ENCODE results near the gene HS3ST5. TPM values are rescaled to one million over a fixed set of nuclear protein-coding genes. Genes with fewer than 3 reads are reported as not detected.

HS3ST5 gene
- total RNA-seq, 1 experiment from 2014 or later, result not detected

GRCh38 chr6:114291428-114291827 is 51.4 kb downstream of the HS3ST5 start:
- CTCF ChIA-PET, result interaction anchor here (1.4 kb wide), 1 partner anchor 13 kb away, joined by 5 read pairs; no protein-coding TSS in a partner anchor

More at GRCh38 chr6:114291428-114291827, 51.4 kb downstream of the HS3ST5 start:
- H3K27me3 ChIP-seq (ENCODE audit: insufficient read depth, low read length), result peaks cover 28% of the 10 kb centered on the region
- H3K9ac ChIP-seq (ENCODE audit: low read length), result no peak overlapping the region
- no peak overlapping the region for H2AFZ ChIP-seq (ENCODE audit: low read depth, low read length, poor library complexity, severe bottlenecking)
- ChIA-PET POLR2A (no interaction called here), RAD21 (ENCODE audit: low non-redundant PET in 1 of 2, low total read pairs in 2 of 2, uncharacterized antibody in 2 of 2, unreplicated experiment in 2 of 2) (no interaction called here)
- no peak overlapping the region for H3K4me3 ChIP-seq (replicated peaks in 1 of 2; ENCODE audit: low read depth in 1 of 2, low read length in 2 of 2)
- DNase-seq (ENCODE audit: low read depth, low spot score), result no peak
- intact Hi-C loops (cut with micrococcal nuclease), result no loop called here
- H3K27ac ChIP-seq (ENCODE audit: low read depth, low read length), result no peak overlapping the region
- no peaks in the 10 kb centered on the region for H3K36me3 ChIP-seq (ENCODE audit: control insufficient read depth in 1 of 2, insufficient read depth in 2 of 2, low read length in 2 of 2)
- H3K4me2 ChIP-seq (ENCODE audit: low read length), result no peak overlapping the region
- H3K9me3 ChIP-seq (ENCODE audit: control insufficient read depth in 1 of 2, insufficient read depth in 1 of 2, low read depth in 1 of 2, low read length in 2 of 2), result no peaks in the 10 kb centered on the region
- no peak for ATAC-seq
- no peaks in the 10 kb centered on the region for H3K4me1 ChIP-seq (ENCODE audit: control insufficient read depth in 1 of 2, insufficient read depth in 2 of 2, low read length in 2 of 2)
- no peaks in the 10 kb centered on the region for H3K9me2 ChIP-seq (ENCODE audit: insufficient read depth)
- TF ChIP-seq ATF3 (IDR thresholded peaks at IDR 0.05) (no peak), POLR2AphosphoS5 (IDR thresholded peaks at IDR 0.05; ENCODE audit: low read depth, low read length) (no peak), RAD21 (IDR thresholded peaks at IDR 0.05; ENCODE audit: low read depth) (no peak), YY1 (IDR thresholded peaks at IDR 0.05; ENCODE audit: extremely low read depth, insufficient replicate concordance, low read depth, low read length) (no peak), ZFX (IDR thresholded peaks at IDR 0.05) (no peak), CBX3 (IDR thresholded peaks at IDR 0.05; ENCODE audit: low read depth) (no peak), SP1 (IDR thresholded peaks at IDR 0.05; ENCODE audit: low read depth) (no peak), FOSL1 (IDR thresholded peaks at IDR 0.05; ENCODE audit: low read depth) (no peak), EGR1 (IDR thresholded peaks at IDR 0.05; ENCODE audit: low read depth) (no peak), ZBTB33 (IDR thresholded peaks at IDR 0.05; ENCODE audit: extremely low read depth, insufficient replicate concordance, low read length) (no peak), TCF7L2 (IDR thresholded peaks at IDR 0.05; ENCODE audit: borderline replicate concordance, extremely low read depth, insufficient read depth, insufficient read length) (no peak), POLR2A (IDR thresholded peaks at IDR 0.05; ENCODE audit: borderline replicate concordance, extremely low read depth, insufficient read depth, insufficient read length) (no peak), ELF1 (IDR thresholded peaks at IDR 0.05; ENCODE audit: borderline replicate concordance, low read depth) (no peak)
- H4K20me1 ChIP-seq (ENCODE audit: insufficient read depth), result no peaks in the 10 kb centered on the region; the same call in 1 of the 2 replicates
- H3K79me2 ChIP-seq (ENCODE audit: insufficient read depth, low read length), result no peaks in the 10 kb centered on the region
- no TSS peak for BruUV-seq (replicated peaks)

Measured in HCT116 (cell line).